ENCODE measurements around the gene CCL11. TPM values are rescaled to one million over a fixed set of nuclear protein-coding genes. Genes with fewer than 3 reads are reported as not detected.

Gene CCL11
- total and polyA plus RNA-seq, 2 experiments from 2014 or later: not detected

- H3K4me2 ChIP-seq: no peak overlapping the region
- H3K27ac Mint-ChIP-seq: no peak overlapping the region
- peaks cover 5% of the 10 kb centered on the region for H3K27me3 Mint-ChIP-seq (ENCODE audit: insufficient read depth, low read depth, poor library complexity)
These were observed 36.5 kb upstream of the CCL11 start for GRCh38 chr17:34249061-34249460.

More at GRCh38 chr17:34249061-34249460, 36.5 kb upstream of the CCL11 start:
- no peak overlapping the region for H2AFZ ChIP-seq
- no peak for DNase-seq (ENCODE audit: low spot score)
- Mint-ChIP-seq H3K4me3 (no peak overlapping the region), H3K36me3 (ENCODE audit: low read depth) (no peaks in the 10 kb centered on the region), H3K9me3 (no peaks in the 10 kb centered on the region), H3K4me1 (peaks cover 24% of the 10 kb centered on the region)
- H3K27ac ChIP-seq (ENCODE audit: low read depth): no peak overlapping the region
- peaks cover 18% of the 10 kb centered on the region for H3K4me1 ChIP-seq (ENCODE audit: insufficient read depth)
- H3K4me3 ChIP-seq: no peak overlapping the region
- no peaks in the 10 kb centered on the region for H3K79me2 ChIP-seq (replicated peaks; ENCODE audit: insufficient read depth)
- no peaks in the 10 kb centered on the region for H3F3A ChIP-seq (replicated peaks; ENCODE audit: low read depth)
- peaks cover 9% of the 10 kb centered on the region; the same call in 1 of the 2 replicates for H3K27me3 ChIP-seq (ENCODE audit: insufficient read depth)
- H3K9me2 ChIP-seq (ENCODE audit: insufficient read depth): peaks cover 17% of the 10 kb centered on the region
- H3K36me3 ChIP-seq (ENCODE audit: insufficient read depth): no peaks in the 10 kb centered on the region
- ATAC-seq: no peak
- H4K20me1 ChIP-seq (replicated peaks; ENCODE audit: insufficient read depth): no peaks in the 10 kb centered on the region
- TF ChIP-seq ZNF331 (CRISPR knock-in tag; IDR thresholded peaks at IDR 0.05; ENCODE audit: low read depth) (no peak), EZH2phosphoT487 (IDR thresholded peaks at IDR 0.05; ENCODE audit: unreplicated experiment) (no peak), ZNF462 (CRISPR knock-in tag; IDR thresholded peaks at IDR 0.05) (no peak), CTCF (conservative IDR thresholded peaks at IDR 0.05; ENCODE audit: low read depth in 2 of 2) (no peak), ZNF114 (CRISPR knock-in tag; IDR thresholded peaks at IDR 0.05) (no peak), STAT1 (IDR thresholded peaks at IDR 0.05; ENCODE audit: unreplicated experiment) (no peak), CREB1 (CRISPR knock-in tag; IDR thresholded peaks at IDR 0.05; ENCODE audit: low read depth) (no peak), EZH2 (IDR thresholded peaks at IDR 0.05; ENCODE audit: low read depth, unreplicated experiment) (no peak), NANOG (IDR thresholded peaks at IDR 0.05; ENCODE audit: borderline replicate concordance) (no peak), POLR2AphosphoS5 (IDR thresholded peaks at IDR 0.05; ENCODE audit: low read depth) (no peak), JUNB (IDR thresholded peaks at IDR 0.05; ENCODE audit: unreplicated experiment) (no peak)
- TF ChIP-seq, protein P1, sequence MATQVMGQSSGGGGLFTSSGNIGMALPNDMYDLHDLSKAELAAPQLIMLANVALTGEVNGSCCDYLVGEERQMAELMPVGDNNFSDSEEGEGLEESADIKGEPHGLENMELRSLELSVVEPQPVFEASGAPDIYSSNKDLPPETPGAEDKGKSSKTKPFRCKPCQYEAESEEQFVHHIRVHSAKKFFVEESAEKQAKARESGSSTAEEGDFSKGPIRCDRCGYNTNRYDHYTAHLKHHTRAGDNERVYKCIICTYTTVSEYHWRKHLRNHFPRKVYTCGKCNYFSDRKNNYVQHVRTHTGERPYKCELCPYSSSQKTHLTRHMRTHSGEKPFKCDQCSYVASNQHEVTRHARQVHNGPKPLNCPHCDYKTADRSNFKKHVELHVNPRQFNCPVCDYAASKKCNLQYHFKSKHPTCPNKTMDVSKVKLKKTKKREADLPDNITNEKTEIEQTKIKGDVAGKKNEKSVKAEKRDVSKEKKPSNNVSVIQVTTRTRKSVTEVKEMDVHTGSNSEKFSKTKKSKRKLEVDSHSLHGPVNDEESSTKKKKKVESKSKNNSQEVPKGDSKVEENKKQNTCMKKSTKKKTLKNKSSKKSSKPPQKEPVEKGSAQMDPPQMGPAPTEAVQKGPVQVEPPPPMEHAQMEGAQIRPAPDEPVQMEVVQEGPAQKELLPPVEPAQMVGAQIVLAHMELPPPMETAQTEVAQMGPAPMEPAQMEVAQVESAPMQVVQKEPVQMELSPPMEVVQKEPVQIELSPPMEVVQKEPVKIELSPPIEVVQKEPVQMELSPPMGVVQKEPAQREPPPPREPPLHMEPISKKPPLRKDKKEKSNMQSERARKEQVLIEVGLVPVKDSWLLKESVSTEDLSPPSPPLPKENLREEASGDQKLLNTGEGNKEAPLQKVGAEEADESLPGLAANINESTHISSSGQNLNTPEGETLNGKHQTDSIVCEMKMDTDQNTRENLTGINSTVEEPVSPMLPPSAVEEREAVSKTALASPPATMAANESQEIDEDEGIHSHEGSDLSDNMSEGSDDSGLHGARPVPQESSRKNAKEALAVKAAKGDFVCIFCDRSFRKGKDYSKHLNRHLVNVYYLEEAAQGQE (IDR thresholded peaks at IDR 0.05; ENCODE audit: unreplicated experiment): no peak
- TF ChIP-seq, protein P2, sequence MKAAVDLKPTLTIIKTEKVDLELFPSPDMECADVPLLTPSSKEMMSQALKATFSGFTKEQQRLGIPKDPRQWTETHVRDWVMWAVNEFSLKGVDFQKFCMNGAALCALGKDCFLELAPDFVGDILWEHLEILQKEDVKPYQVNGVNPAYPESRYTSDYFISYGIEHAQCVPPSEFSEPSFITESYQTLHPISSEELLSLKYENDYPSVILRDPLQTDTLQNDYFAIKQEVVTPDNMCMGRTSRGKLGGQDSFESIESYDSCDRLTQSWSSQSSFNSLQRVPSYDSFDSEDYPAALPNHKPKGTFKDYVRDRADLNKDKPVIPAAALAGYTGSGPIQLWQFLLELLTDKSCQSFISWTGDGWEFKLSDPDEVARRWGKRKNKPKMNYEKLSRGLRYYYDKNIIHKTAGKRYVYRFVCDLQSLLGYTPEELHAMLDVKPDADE (IDR thresholded peaks at IDR 0.05): no peak
